ENCODE data around the gene TBC1D22A. TPM values are rescaled to one million over a fixed set of nuclear protein-coding genes. Genes with fewer than 3 reads are reported as not detected.
"Not testable (repeated sequence)": the region's sequence is repeated elsewhere in the genome, so short reads cannot be mapped to it uniquely, and the experiment has no call there.

The TBC1D22A gene
- total RNA-seq, 2 experiments from 2014 or later = 38.5 to 41.0 TPM

GRCh38 chr22:47112994-47113852, 350.8 kb downstream of the TBC1D22A start:
- Mint-ChIP-seq H3K4me1 (no peaks in the 10 kb centered on the region), H3K27ac (no peak overlapping the region), H3K27me3 (no peaks in the 10 kb centered on the region), H3K9me3 (no peaks in the 10 kb centered on the region), H3K36me3 (ENCODE audit: low read depth) (no peaks in the 10 kb centered on the region), H3K4me3 (no peak overlapping the region)
- POLR2A ChIA-PET = no interaction called here
- CTCF ChIA-PET = no interaction called here
- DNase-seq = no peak

DNA sequence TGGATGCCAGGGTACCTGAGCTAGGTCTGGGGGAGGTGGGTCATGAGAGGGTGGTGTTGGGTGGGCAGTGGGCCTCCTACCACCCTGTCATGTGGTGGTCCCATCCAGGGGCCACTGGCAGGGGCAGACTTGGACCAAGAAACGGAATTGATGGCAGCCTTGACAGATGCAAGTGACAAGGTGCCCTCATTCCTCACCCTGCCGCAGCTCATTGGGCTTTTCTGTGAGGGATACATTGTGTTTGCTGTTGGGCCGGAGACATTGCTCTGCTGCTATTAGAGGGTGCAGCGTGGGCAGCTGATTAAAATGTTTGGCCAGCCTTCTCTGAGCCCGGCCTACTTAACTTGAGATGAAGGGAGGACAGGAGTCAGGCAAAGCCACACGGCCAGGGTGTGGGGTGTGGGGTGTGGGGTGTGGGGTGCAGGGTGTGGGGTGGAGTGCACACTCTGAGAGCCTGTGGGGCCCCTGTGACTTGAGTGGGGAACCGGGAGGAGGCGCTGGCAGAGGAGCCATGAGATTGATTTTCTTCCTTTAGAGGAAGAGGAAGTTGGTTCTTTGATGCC, 351.5 kb downstream of the TBC1D22A start:
- ChIA-PET POLR2A (no interaction called here), CTCF (no interaction called here)
- no peaks in the 10 kb centered on the region for H3K4me1 Mint-ChIP-seq
- H3K9me3 Mint-ChIP-seq = no peaks in the 10 kb centered on the region
- no peak for DNase-seq
- H3K27me3 Mint-ChIP-seq = no peaks in the 10 kb centered on the region
- H3K4me3 Mint-ChIP-seq = no peak overlapping the region
- H3K27ac Mint-ChIP-seq = no peak overlapping the region
- H3K36me3 Mint-ChIP-seq (ENCODE audit: low read depth) = no peaks in the 10 kb centered on the region

- Mint-ChIP-seq H3K9me3 (no peaks in the 10 kb centered on the region), H3K36me3 (ENCODE audit: low read depth) (no peaks in the 10 kb centered on the region), H3K27ac (no peak overlapping the region), H3K4me1 (no peaks in the 10 kb centered on the region), H3K27me3 (no peaks in the 10 kb centered on the region), H3K4me3 (no peak overlapping the region)
- DNase-seq = no peak
- ChIA-PET CTCF (no interaction called here), POLR2A (no interaction called here)
Measured at GRCh38 chr22:47114813-47115517, 352.5 kb downstream of the TBC1D22A start.

- CTCF ChIA-PET = no interaction called here
- Mint-ChIP-seq H3K27ac (no peak overlapping the region), H3K4me3 (no peak overlapping the region)
Measured at GRCh38 chr22:47115518-47115890, 353.1 kb downstream of the TBC1D22A start.

DNA sequence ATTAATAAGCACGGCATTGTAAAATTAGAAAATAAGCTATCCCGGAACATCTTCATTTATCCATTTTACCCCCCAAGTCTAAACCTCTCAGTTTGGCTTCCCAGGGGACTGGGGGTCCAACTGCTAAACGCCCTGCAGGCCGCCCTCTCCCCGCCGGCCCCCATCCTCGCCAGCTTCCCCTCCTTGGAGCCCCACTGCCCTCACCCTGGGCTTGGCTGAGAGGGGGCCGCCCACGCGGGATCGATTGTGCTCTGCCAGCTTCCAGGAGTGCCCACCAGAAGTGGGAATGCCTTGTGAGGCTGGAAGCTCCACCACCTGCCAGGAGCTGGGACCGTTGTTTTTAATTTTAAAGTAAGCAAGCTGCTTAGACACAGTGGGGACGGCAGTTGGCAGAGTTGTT, 353.5 kb downstream of the TBC1D22A start:
- Mint-ChIP-seq H3K4me1 (no peaks in the 10 kb centered on the region), H3K27ac (no peak overlapping the region), H3K36me3 (ENCODE audit: low read depth) (no peaks in the 10 kb centered on the region), H3K4me3 (no peak overlapping the region), H3K27me3 (no peaks in the 10 kb centered on the region), H3K9me3 (no peaks in the 10 kb centered on the region)
- ChIA-PET POLR2A (no interaction called here), CTCF (no interaction called here)
- no peak for DNase-seq

More at GRCh38 chr22:47115518-47115890, 353.1 kb downstream of the TBC1D22A start:
- no peak for DNase-seq
- Mint-ChIP-seq H3K4me1 (no peaks in the 10 kb centered on the region), H3K36me3 (ENCODE audit: low read depth) (no peaks in the 10 kb centered on the region), H3K9me3 (no peaks in the 10 kb centered on the region), H3K27me3 (no peaks in the 10 kb centered on the region)
- POLR2A ChIA-PET = no interaction called here

DNA sequence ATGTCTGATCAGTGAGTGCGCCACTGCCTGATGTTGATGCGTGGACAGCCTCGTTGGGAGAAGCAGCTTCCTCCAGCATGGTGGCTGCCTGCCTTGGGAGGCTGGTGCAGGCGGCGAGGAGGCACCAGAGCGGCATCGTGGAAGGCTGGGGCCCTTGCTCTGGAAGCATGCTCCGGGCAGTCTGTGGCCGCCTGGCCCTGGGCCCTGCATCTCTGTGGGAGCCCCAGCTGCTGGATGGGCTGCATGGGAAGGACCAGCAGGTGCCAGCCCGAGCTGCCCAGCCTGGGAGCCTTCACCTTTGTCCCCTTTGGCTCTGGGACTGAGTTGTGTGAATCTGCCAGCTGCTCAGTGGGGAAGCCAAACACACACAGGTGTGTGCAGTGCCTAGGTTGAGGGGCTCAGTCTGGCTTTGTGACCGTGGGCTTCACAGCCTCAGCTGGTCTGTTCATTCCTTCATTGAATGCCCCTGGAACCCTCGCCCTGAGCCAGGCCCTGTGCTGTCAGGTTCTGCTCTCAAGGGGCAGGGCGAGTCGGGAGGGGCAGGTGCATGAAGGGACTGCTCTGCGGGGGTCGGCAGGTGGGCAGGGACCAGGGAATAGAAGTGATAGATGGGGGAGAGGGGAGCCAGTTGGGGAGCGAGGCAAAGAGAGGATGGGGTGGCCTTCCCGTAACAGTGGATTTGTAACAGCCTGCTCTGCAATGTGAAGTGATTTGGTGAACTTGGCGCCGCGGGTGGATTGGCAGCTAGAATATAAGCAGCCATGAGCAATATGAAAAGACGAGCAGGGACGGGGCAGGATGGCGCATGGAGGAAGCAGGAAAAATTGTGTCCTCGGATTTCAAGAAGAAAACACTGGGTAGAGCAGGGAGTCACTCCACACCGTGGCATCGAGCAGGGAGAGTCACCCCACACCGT, 354.2 kb downstream of the TBC1D22A start:
- H3K36me3 Mint-ChIP-seq (ENCODE audit: low read depth) = no peaks in the 10 kb centered on the region
- no peak for DNase-seq
- CTCF ChIA-PET = no interaction called here
- H3K4me1 Mint-ChIP-seq = no peaks in the 10 kb centered on the region
- POLR2A ChIA-PET = no interaction called here
- H3K9me3 Mint-ChIP-seq = no peaks in the 10 kb centered on the region
- H3K4me3 Mint-ChIP-seq = no peak overlapping the region
- no peak overlapping the region for H3K27ac Mint-ChIP-seq
- no peaks in the 10 kb centered on the region for H3K27me3 Mint-ChIP-seq

DNA sequence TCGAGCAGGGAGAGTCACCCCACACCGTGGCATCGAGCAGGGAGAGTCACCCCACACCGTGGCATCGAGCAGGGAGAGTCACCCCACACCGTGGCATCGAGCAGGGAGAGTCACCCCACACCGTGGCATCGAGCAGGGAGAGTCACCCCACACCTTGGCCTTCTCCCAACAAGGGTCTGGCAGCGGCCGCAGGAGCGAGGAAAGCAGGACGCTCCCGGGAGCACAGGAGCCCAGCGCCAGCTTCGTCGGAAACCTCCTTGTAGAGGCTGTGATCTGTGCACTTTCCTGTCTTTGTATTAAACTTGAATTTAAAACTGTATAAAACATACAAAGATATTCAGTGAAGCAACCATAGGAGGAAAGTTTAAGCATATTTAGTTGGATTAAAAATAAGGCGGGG, 355.0 kb downstream of the TBC1D22A start:
- POLR2A ChIA-PET; DNase-seq; H3K36me3 Mint-ChIP-seq (ENCODE audit: low read depth); H3K4me1 Mint-ChIP-seq; H3K27me3 Mint-ChIP-seq; H3K27ac Mint-ChIP-seq; H3K4me3 Mint-ChIP-seq; CTCF ChIA-PET; H3K9me3 Mint-ChIP-seq: not testable (repeated sequence)

DNA sequence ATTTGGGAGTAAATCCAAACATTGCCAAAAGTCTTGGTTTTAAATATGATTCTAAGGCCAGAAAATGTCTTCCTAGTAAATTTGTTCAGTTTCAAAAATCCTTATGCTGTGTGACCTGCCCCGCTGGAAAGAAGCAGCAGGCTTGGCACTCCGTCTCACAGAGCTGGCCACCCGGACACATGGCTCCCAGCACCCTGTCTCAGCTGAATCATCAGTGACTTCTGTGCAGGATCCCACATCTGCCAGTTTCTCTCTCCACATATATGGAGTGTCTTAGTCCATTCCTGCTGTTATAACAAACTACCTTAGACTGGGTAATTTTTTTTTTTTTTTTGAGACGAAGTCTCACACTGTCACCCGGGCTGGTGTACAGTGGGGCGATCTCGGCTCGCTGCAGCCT, 356.7 kb downstream of the TBC1D22A start:
- no peak overlapping the region for H3K27ac Mint-ChIP-seq
- ChIA-PET CTCF (no interaction called here), POLR2A (no interaction called here)
- H3K36me3 Mint-ChIP-seq (ENCODE audit: low read depth) = no peaks in the 10 kb centered on the region
- no peak overlapping the region for H3K4me3 Mint-ChIP-seq
- no peak for DNase-seq
- H3K4me1 Mint-ChIP-seq = no peaks in the 10 kb centered on the region
- H3K9me3 Mint-ChIP-seq = no peaks in the 10 kb centered on the region
- H3K27me3 Mint-ChIP-seq = no peaks in the 10 kb centered on the region

- Mint-ChIP-seq H3K4me3 (no peak overlapping the region), H3K27me3 (no peaks in the 10 kb centered on the region), H3K4me1 (no peaks in the 10 kb centered on the region), H3K36me3 (ENCODE audit: low read depth) (no peaks in the 10 kb centered on the region), H3K27ac (no peak overlapping the region), H3K9me3 (no peaks in the 10 kb centered on the region)
- no peak for DNase-seq
- ChIA-PET POLR2A (no interaction called here), CTCF (no interaction called here)
Measured at GRCh38 chr22:47120399-47120798, 357.9 kb downstream of the TBC1D22A start.

DNA sequence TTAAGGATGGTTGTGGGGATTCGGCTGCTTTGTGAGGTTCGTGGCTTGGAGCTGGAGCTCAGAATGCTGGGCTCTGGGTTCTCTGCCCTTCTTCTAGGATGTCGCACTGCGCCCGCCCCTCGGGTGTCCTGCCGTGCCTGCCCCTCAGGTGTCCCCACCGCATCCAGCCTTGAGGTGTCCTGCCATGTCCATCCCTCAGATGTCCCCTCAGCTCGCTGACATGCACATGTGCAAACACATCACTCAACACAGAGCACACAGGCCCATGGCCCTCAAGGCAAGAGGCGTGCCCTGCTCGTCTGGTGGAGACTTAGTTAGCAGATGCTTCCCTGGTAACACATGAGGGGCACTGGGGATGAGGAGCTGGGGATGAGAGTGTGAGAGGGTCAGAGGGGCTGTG, 359.3 kb downstream of the TBC1D22A start:
- ChIA-PET CTCF (no interaction called here), POLR2A (no interaction called here)
- Mint-ChIP-seq H3K4me1 (no peaks in the 10 kb centered on the region), H3K27ac (no peak overlapping the region), H3K4me3 (no peak overlapping the region), H3K27me3 (no peaks in the 10 kb centered on the region), H3K36me3 (ENCODE audit: low read depth) (no peaks in the 10 kb centered on the region), H3K9me3 (no peaks in the 10 kb centered on the region)
- DNase-seq = no peak

DNA sequence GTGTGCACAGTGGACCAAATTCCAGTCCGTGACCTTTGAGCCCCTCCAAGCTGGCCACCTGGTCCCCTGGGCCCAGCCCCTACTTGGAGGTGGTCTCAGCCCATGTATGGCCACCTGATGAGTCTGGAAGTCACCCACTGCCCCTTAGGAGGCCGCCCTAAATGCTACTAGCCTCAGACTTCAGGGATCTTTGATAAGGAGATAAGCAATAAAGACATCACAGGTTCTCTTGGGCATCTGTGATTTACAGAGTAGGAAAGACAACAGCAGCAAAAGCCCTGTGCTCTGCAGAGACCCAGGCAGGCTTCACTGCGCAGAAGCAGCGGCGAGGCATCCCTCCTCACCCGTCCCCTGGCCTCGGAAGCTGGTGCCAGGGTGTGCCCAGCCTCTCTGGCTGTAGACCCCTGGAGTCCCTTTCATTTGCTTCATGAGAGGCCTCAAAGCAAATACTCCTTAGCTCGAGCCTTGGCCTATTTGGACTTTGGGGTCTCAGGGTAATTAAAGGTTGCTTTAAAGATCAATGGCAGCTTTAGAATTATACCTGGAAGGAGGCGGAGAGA, 360.1 kb downstream of the TBC1D22A start:
- H3K9me3 Mint-ChIP-seq = no peaks in the 10 kb centered on the region
- CTCF ChIA-PET = no interaction called here
- H3K27me3 Mint-ChIP-seq = no peaks in the 10 kb centered on the region
- H3K4me3 Mint-ChIP-seq = no peak overlapping the region
- no peak overlapping the region for H3K27ac Mint-ChIP-seq
- H3K4me1 Mint-ChIP-seq = no peaks in the 10 kb centered on the region
- no peak for DNase-seq
- H3K36me3 Mint-ChIP-seq (ENCODE audit: low read depth) = no peaks in the 10 kb centered on the region
- POLR2A ChIA-PET = no interaction called here

DNA sequence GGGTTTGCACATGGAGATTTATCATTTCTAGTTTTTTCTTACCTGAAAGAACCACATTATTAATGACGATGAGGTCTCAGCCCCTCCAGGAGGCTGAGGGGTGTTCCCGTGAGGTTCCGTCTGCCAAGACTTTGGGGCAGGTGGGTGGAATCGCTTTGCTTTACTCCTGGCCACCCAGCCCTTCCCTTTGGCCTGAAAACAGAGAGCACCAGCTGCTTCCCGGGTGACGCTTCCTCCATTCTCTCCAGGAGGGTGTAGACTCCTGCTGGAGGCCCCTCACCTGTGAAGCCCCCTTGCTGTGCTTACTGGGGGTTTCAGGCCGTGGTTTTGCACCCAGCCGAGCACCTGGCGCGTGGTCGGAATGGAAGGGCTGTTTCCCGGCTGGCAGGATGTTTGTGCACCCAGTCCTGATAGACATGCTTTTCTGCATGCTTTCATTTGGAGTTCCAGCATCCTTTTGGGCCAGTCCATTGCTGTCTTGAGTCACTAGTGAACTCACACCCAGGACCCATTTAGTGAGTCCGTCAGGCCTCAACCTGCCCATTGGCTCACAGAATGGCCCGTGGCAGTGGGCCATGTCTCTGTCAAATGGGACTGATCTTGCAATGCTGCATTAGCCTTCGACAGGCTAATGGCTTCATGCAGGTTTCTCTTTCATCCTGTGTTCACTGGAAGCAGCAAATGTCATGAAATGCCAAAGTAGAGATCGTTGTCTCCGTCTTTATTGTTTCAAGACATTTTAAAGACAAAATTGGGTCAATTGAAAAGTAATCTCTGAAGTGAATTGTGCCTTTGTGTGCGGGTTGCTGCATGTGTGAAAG, 360.8 kb downstream of the TBC1D22A start:
- H3K4me3 Mint-ChIP-seq = no peak overlapping the region
- ChIA-PET POLR2A (no interaction called here), CTCF (no interaction called here)
- H3K36me3 Mint-ChIP-seq (ENCODE audit: low read depth) = no peaks in the 10 kb centered on the region
- H3K27ac Mint-ChIP-seq = no peak overlapping the region
- DNase-seq = no peak
- no peaks in the 10 kb centered on the region for H3K4me1 Mint-ChIP-seq
- no peaks in the 10 kb centered on the region for H3K27me3 Mint-ChIP-seq
- H3K9me3 Mint-ChIP-seq = no peaks in the 10 kb centered on the region
